Gastrocnemius medialis (tissue), 4 donors: ENCODE results near the gene EEPD1.

ENCODE experiments used
- POLR2A ChIP-seq, 2 donors: fragments of 450-650 bp; IDR thresholded peaks; one replicate each; pipeline ENCODE4 v1.6.1; 2017; ENCODE audit warnings: antibody characterized with exemption in 2 of 2, mild to moderate bottlenecking in 2 of 2, moderate library complexity in 2 of 2
- TF ChIP-seq, protein P1 (sequence below), 5 experiments: fragments of 450-650 bp in 3 of 5; fragments of 200-600 bp in 2 of 5; sonication (generic) in 2 of 5; IDR thresholded peaks in 4 of 5; conservative IDR thresholded peaks in 1 of 5; 1 replicate in 4 of 5; 2 replicates in 1 of 5; pipeline ENCODE4 v1.5.1; 2016 to 2019; ENCODE audit warnings: antibody characterized with exemption in 5 of 5, mild to moderate bottlenecking in 3 of 5, moderate library complexity in 3 of 5

DNA sequence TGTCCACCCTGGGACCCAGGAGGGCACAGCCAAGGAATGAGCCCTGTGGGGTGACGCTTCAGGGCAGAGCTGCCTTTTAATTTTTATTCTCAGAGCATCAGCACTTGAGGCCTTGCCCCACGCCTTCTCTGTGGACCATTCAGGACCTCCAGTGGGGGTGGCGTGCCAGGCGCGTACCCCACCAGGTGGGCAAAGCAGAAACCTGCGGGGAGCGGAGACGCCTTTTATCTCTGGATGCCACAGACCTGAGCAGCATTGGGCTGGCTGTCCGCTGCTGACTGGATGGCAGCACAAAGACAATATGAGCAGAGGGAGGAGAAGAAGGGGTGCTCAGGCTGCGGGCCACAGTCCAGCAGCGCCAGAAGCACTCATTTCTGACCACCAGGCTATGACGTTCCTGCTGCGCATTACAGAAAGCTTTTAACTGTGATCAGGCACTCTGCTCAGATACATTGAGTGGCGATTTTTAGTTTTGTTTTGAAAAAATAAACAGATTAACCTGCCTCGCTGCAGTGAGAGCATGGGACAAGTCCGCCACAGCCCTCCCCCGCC is 146.2 kb downstream of the EEPD1 start:
- TF ChIP-seq, protein P1, sequence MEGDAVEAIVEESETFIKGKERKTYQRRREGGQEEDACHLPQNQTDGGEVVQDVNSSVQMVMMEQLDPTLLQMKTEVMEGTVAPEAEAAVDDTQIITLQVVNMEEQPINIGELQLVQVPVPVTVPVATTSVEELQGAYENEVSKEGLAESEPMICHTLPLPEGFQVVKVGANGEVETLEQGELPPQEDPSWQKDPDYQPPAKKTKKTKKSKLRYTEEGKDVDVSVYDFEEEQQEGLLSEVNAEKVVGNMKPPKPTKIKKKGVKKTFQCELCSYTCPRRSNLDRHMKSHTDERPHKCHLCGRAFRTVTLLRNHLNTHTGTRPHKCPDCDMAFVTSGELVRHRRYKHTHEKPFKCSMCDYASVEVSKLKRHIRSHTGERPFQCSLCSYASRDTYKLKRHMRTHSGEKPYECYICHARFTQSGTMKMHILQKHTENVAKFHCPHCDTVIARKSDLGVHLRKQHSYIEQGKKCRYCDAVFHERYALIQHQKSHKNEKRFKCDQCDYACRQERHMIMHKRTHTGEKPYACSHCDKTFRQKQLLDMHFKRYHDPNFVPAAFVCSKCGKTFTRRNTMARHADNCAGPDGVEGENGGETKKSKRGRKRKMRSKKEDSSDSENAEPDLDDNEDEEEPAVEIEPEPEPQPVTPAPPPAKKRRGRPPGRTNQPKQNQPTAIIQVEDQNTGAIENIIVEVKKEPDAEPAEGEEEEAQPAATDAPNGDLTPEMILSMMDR (IDR thresholded peaks at IDR 0.05 in 4 of 5, conservative IDR thresholded peaks at IDR 0.05 in 1 of 5) = no peak
- TF ChIP-seq POLR2A (IDR thresholded peaks at IDR 0.05) = no peak
